Measurements from ENCODE around the gene NME8. TPM values are rescaled to one million over a fixed set of nuclear protein-coding genes. Genes with fewer than 3 reads are reported as not detected.

NME8 gene
- total RNA-seq, 1 experiment from 2014 or later, result not detected

DNA sequence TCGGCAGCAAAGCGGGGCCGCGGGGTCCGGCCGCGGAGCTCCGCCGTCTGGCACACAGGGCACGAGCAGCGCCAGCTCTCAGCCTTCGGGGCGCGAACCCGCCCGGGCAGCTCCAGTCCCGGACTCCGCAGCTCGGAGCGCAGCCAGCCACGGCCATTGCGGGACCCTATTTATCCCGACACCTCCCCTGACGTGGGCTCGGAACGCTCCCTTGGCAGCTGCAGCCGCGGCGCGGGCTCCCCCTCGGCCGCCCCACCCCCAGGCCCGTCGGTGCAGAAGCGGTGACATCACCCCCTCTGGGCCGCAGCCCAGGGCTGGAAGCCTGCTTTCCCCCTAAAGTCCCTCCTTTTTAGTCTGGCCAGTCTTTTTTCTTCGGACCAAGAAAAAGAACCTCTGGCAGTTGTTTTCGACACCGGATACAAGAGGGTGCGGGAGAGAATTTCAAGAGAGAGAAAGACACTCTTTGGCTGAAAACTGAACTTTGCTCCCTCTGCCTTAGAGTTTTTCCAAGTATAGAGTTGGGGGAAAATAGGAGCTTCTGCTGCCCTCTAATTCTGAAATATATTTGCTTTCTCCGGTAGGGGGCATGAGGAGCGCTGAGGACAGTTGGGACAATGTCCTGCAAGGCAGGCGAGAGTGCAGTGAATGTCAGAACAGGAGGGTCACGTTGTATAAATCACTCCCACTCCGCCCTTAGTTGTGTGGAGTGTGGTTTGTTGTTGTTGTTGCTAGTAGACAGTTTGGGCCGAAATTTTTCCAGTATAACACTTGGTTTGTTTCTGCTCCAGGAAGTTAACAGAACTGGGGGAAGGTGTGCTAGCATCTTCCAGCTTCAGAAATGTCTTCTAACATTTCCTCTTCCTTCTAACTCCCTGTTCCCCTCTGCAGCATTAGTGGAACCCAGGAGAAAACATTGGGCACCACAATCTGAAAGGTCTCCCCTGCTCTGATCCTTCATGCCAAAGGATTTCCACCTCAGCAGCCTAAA lies 68.6 kb downstream of the NME8 start, which contains the start of gene SFRP4:
TSS of gene SFRP4 (minus strand) at position 145 of the 988 bp plus-strand sequence. CDS start 280 bp downstream, outside the sequence.
- no peak within 1 kb of the TSS for H3K9ac ChIP-seq (ENCODE audit: low read length)
- H3K27ac ChIP-seq (ENCODE audit: low read depth, low read length), result no peak within 1 kb of the TSS
- peak; percentile 34 for DNase-seq (ENCODE audit: low read depth, low spot score)
- H3K4me3 ChIP-seq (replicated peaks in 1 of 2; ENCODE audit: low read depth in 1 of 2, low read length in 2 of 2), result peak within 1 kb of the TSS; percentile 12 to 35
- H4K20me1 ChIP-seq (ENCODE audit: insufficient read depth), result no peaks in the 10 kb centered on the region
- H3K27me3 ChIP-seq (ENCODE audit: insufficient read depth, low read length), result peaks cover 3% of the 10 kb centered on the region; the same call in 1 of the 2 replicates
- peak; percentile 67 for ATAC-seq
- BruUV-seq (replicated peaks), result no TSS peak
- H2AFZ ChIP-seq (ENCODE audit: low read depth, low read length, poor library complexity, severe bottlenecking), result peak within 1 kb of the TSS; percentile 80
- H3K9me3 ChIP-seq (ENCODE audit: control insufficient read depth in 1 of 2, insufficient read depth in 1 of 2, low read depth in 1 of 2, low read length in 2 of 2), result no peaks in the 10 kb centered on the region
- CTCF ChIA-PET, result interaction anchor here (0.6 to 2.5 kb wide), 10 partner anchors 9 to 452 kb away, joined by 3 to 14 read pairs (median 6); no protein-coding TSS in a partner anchor
- no peaks in the 10 kb centered on the region for H3K36me3 ChIP-seq (ENCODE audit: control insufficient read depth in 1 of 2, insufficient read depth in 2 of 2, low read length in 2 of 2)
- no peaks in the 10 kb centered on the region for H3K9me2 ChIP-seq (ENCODE audit: insufficient read depth)
- peaks cover 4% of the 10 kb centered on the region for H3K79me2 ChIP-seq (ENCODE audit: insufficient read depth, low read length)
- peak within 1 kb of the TSS; percentile 71 for H3K4me2 ChIP-seq (ENCODE audit: low read length)
- TF ChIP-seq JUND (IDR thresholded peaks at IDR 0.05), result no peak
- no peak for TF ChIP-seq EZH2 (IDR thresholded peaks at IDR 0.05)
- no peak for TF ChIP-seq TCF7L2 (IDR thresholded peaks at IDR 0.05; ENCODE audit: borderline replicate concordance, extremely low read depth, insufficient read depth, insufficient read length)
- TF ChIP-seq CBX3 (IDR thresholded peaks at IDR 0.05; ENCODE audit: low read depth), result no peak
- TF ChIP-seq, protein P1, sequence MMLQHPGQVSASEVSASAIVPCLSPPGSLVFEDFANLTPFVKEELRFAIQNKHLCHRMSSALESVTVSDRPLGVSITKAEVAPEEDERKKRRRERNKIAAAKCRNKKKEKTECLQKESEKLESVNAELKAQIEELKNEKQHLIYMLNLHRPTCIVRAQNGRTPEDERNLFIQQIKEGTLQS (IDR thresholded peaks at IDR 0.05), result no peak
- TF ChIP-seq, protein P2, sequence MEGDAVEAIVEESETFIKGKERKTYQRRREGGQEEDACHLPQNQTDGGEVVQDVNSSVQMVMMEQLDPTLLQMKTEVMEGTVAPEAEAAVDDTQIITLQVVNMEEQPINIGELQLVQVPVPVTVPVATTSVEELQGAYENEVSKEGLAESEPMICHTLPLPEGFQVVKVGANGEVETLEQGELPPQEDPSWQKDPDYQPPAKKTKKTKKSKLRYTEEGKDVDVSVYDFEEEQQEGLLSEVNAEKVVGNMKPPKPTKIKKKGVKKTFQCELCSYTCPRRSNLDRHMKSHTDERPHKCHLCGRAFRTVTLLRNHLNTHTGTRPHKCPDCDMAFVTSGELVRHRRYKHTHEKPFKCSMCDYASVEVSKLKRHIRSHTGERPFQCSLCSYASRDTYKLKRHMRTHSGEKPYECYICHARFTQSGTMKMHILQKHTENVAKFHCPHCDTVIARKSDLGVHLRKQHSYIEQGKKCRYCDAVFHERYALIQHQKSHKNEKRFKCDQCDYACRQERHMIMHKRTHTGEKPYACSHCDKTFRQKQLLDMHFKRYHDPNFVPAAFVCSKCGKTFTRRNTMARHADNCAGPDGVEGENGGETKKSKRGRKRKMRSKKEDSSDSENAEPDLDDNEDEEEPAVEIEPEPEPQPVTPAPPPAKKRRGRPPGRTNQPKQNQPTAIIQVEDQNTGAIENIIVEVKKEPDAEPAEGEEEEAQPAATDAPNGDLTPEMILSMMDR (IDR thresholded peaks at IDR 0.05 in 2 of 3, conservative IDR thresholded peaks at IDR 0.05 in 1 of 3; ENCODE audit: borderline replicate concordance in 1 of 3, insufficient read depth in 1 of 3, low read depth in 2 of 3, low read length in 2 of 3), result peak; percentile 43 to 68 (median 65); a peak in 5 of 6 replicates
- TF ChIP-seq EGR1 (IDR thresholded peaks at IDR 0.05; ENCODE audit: low read depth), result no peak
- TF ChIP-seq SIN3A (IDR thresholded peaks at IDR 0.05; ENCODE audit: low read depth), result no peak
- no peak for TF ChIP-seq EZH2phosphoT487 (IDR thresholded peaks at IDR 0.05; ENCODE audit: borderline replicate concordance)
- TF ChIP-seq, protein P3, sequence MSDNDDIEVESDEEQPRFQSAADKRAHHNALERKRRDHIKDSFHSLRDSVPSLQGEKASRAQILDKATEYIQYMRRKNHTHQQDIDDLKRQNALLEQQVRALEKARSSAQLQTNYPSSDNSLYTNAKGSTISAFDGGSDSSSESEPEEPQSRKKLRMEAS (IDR thresholded peaks at IDR 0.05), result no peak
- TF ChIP-seq, protein P4, sequence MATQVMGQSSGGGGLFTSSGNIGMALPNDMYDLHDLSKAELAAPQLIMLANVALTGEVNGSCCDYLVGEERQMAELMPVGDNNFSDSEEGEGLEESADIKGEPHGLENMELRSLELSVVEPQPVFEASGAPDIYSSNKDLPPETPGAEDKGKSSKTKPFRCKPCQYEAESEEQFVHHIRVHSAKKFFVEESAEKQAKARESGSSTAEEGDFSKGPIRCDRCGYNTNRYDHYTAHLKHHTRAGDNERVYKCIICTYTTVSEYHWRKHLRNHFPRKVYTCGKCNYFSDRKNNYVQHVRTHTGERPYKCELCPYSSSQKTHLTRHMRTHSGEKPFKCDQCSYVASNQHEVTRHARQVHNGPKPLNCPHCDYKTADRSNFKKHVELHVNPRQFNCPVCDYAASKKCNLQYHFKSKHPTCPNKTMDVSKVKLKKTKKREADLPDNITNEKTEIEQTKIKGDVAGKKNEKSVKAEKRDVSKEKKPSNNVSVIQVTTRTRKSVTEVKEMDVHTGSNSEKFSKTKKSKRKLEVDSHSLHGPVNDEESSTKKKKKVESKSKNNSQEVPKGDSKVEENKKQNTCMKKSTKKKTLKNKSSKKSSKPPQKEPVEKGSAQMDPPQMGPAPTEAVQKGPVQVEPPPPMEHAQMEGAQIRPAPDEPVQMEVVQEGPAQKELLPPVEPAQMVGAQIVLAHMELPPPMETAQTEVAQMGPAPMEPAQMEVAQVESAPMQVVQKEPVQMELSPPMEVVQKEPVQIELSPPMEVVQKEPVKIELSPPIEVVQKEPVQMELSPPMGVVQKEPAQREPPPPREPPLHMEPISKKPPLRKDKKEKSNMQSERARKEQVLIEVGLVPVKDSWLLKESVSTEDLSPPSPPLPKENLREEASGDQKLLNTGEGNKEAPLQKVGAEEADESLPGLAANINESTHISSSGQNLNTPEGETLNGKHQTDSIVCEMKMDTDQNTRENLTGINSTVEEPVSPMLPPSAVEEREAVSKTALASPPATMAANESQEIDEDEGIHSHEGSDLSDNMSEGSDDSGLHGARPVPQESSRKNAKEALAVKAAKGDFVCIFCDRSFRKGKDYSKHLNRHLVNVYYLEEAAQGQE (IDR thresholded peaks at IDR 0.05; ENCODE audit: low read depth), result no peak
- TF ChIP-seq FOSL1 (IDR thresholded peaks at IDR 0.05; ENCODE audit: low read depth), result no peak
- peak; percentile 55 for TF ChIP-seq RAD21 (IDR thresholded peaks at IDR 0.05; ENCODE audit: low read depth)
- no peak for TF ChIP-seq SRF (IDR thresholded peaks at IDR 0.05; ENCODE audit: low read depth)
- no peak for TF ChIP-seq SP1 (IDR thresholded peaks at IDR 0.05; ENCODE audit: low read depth)
- TF ChIP-seq ELF1 (IDR thresholded peaks at IDR 0.05; ENCODE audit: borderline replicate concordance, low read depth), result no peak
- POLR2A ChIA-PET, result no interaction called here
- intact Hi-C loops (cut with micrococcal nuclease), result loop anchor here (5.0 kb wide), 1 partner anchor 305 kb away; no protein-coding TSS in a partner anchor
- RAD21 ChIA-PET (ENCODE audit: low non-redundant PET in 1 of 2, low total read pairs in 2 of 2, uncharacterized antibody in 2 of 2, unreplicated experiment in 2 of 2), result interaction anchor here in 1 of 2 experiments (0.6 kb wide), 1 partner anchor 90 kb away, joined by 3 read pairs; no protein-coding TSS in a partner anchor
- peaks cover 9 to 14% of the 10 kb centered on the region in 2 experiments; a peak in 2 of 4 replicates for H3K4me1 ChIP-seq (ENCODE audit: control insufficient read depth in 1 of 2, insufficient read depth in 2 of 2, low read length in 2 of 2)
